Measurements from ENCODE around the gene UFC1.

The UFC1 gene

DNA sequence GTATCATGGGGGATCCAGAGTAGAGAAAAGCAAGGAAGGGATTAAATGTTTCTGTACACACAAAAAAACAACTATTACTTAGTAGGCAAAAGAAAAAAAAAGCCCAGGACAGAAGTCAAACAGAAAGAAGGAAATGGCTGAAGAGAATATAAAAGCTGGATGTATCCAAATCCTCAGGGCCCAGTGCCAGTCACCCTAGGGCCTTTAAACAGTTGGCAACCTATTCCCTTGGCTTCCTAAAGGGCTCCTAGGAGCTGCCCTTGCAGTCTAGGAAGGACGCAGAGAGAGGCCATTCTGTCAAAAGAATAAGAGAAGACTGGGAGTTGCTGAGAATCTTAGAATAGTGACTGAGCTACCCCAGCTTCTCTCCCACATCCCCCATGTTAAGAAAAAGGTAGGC is 18.6 kb downstream of the UFC1 start:
- no peak for DNase-seq

DNA sequence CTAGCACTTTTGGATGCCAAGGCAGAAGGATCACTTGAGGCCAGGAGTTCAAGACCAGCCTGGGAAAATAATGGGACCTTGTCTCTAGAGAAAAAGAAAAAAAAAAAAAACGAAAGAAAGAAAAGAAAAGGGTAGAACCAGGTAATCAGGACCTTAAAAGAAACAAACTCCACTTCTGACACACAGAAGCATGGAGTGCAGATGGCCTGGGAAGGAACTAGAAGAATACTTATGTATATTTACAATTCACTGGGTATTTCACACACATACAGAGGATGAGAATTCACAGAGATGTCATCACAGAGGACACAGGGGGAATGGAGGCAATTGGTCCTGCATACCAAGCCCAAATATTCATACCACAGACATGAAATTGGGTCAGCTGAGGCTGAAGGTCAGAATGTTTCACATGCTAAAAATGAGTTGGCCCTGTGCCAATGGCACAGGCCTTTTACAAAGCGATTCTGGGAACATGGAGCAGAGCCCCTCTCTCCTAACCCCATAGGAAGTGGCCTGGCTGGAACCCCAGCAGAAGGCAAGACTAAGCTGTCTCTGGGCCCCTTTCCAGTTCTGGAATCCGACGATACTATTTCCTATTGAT is 19.1 kb downstream of the UFC1 start:
- no peak for DNase-seq

DNA sequence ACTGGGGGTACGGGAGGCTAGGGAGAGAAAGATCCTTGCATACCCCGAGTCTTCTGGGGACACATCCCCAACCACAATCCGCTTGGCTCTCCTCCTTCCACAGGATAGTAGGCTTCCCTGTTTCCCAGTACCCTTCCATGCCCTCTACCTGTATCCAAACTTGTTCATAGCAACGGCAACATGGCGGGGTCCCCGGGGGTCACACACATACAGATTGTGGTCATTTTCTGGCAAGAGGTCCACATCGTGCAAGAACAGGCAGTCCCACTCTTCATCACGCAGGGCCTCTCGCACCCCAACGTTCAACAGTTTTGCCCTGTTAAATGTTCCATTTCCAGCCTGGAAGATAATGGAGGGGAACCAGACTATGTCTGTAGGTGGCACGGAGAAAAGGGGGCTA is 19.9 kb downstream of the UFC1 start:
- no peak for DNase-seq

DNA sequence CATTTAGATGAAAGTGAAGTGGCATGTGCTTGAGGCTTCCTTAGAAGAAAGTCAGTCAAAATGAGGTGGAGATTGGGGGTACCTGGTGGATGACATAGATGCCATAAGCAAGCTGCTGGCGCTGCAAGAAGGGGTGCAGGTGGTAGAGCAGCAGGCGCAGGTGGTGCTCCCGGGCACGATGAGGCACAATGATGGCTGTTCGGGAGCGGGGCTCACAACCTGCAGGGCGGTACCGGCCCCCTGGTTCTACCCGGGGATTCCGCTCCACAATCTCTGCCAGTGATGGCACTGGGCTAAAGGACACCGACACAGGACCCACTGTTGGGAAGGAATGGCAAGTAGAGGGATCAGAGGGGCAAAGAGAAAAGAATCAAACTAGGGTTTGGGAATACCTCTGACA is 21.1 kb downstream of the UFC1 start:
- no peak for DNase-seq

DNA sequence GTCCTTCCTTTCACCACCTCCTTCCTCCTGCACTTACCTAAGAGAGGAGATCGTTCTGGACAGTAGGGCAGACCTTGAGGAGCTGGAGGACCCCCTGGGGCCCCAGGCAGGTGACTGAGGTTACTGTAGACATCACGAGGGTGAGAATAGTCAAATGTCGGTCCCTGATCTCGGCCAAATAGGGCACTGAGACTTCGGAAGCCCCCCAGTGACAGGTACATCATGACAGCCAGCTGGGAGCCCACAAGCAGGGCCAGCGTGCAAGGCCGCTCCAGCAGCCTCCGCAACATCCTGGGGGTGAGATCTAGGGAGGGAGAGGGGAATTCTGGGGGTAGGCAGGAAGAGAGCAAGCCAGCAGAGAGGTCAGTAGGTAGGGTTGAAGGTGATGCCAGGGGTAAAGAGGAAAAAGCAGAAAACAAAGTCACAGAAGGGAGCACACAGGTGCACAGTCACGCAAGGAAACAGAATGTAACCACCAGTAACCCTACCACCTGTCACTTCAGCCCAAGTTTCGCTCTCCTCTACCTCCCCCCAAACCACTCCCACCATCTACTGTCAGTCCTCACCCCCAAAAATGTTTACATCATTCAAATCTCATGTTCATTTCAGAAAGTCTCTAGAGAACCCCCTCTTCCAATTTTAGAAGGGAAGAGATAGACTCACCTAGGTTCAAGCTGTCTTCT is 22.1 kb downstream of the UFC1 start:
- no peak for DNase-seq

DNA sequence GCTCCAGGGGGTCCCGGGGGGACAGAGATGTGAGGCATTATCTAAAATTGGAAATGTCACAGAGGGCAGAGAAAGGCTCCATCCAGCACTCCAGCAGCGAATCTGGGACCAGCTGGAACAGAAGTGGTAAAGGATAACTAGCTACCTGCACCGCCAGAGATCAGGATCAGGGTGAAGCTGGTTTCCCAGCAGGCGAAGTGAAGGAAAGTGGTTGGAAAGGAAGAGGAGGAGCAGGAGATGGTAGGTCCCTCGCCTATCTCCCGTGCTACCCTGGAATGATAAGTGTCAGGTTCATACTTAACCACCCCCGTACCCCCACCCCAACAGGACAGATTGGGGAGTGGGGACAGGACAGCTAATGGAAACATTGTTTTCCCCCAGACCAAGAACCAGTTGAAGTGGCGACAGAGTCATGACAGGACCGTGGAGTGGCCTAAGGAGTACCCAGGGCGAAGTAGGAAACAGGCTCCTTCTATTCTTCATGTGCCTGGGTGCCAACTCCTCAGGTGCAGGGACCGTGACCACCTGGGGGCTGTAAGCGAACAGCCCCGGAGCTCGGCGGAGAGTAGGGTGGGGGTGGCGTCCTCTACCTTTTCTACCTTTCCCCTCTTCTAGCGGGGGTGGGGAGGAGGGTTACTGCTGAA is 22.8 kb downstream of the UFC1 start:
- no peak for DNase-seq

DNA sequence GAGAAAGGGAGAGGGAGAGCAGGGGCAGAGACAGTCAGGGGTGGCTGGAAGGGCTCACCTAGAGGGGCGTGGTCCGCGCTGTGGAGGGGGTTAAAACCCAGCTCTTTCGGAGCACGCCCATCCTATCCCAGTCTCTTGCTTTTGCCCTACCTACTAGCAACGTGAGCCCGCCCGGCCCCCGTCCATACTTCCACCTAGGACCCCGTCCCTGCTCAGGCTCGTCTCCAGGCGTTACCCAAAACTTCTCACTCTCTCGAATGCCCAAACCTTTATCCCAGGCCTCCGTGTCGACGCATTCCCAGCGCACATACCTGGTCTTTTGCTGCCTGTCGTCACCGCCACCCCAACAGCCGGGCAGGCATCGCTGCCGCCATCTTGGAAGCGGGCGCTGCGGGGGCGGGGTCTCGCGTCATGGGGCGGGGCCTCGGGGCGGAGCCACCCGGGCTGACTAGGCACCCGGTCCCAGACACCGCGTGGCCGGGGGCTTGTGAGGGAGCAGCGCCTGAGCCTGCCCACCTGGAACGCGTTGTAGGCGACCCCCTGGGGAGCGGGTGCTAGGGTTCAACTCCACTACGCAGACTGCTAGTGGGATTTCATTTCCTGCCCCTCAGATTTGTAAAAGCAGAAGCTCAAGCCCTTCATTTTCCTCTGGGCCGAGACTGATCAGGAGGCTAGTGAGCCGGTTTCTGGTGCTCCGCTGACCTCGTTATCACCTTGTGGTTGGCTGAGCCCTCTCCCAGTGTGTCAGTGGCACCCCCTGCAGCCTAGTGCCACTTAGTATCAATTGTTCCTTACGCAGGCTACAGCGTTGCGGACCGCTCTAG is 23.5 kb downstream of the UFC1 start, which contains the start of gene B4GALT3:
Gene B4GALT3 (minus strand): TSS at position 396 of the 824 bp plus-strand sequence. CDS start 1,447 bp downstream, outside the sequence.
- DNase-seq = peak; percentile 84

DNA sequence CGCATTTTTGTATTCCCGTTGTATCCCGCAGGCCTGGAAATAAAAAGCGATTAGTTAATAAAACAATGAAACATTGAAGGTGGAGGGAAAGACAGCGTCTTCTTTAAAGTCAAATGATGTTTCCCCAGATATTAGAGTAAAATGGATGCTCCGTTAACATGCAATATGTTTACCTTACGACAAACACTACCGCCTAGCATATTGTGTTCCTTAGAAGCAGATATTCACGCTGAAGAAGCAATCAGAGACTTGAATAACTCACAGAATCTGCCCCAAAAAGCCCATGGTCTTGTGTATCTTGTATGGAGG is 24.1 kb downstream of the UFC1 start:
- no peak for DNase-seq

DNA sequence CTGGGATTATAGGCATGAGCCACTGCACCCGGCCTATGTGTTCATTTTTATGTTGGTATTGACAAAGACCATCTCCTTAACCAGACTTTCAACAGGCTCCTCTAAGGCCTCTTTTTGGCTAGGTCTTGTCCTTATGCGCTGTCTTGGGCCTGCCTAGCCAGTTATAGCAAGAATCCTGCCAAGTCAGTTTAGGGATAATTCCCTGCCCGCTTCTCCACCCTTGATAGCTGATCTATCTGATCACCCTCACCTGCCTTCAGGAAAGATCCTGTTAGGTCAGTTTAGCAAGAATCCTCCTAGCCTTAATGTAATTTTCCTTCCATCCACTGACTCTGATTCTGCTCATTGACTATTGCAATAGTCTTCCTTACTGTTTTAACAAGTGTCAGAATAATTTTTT is 25.9 kb downstream of the UFC1 start:
- DNase-seq = no peak

DNA sequence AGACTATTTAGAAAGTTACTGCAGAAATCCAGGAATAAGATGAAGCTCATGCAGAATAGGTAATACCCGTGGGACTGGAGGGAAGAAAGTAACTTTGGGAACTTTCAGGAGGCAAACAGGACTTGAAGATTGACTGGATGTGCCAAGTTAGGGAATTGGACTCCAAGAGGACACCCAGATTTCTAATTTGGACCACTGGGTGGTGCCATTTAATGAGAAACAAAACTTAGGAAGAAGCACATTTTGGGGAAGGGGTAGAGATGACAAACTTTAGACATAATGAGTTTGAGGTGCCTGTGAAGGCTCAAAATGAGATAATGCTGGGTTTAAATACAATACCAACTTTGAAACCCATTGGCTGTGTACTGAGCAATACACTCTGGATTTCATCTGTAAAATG is 26.9 kb downstream of the UFC1 start:
- no peak for DNase-seq

DNA sequence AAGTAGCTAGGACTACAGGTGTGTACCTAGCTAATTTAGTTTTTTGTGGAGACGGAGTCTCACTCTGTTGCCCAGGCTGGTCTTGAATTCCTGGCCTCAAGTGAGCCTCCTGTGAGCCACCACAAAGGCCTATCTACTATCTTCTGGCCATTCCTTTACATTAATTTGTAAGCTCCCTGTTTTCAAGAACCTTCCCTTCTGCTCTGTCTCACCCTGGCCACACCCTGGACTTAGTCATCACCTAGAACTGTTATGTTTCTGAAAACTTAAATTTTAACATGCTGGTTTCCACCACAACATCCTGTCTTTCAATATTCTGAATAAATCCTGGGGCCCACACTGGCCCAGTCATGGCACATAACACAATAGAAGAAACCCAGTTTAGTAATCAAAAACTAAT is 28.4 kb downstream of the UFC1 start:
- no peak for DNase-seq

DNA sequence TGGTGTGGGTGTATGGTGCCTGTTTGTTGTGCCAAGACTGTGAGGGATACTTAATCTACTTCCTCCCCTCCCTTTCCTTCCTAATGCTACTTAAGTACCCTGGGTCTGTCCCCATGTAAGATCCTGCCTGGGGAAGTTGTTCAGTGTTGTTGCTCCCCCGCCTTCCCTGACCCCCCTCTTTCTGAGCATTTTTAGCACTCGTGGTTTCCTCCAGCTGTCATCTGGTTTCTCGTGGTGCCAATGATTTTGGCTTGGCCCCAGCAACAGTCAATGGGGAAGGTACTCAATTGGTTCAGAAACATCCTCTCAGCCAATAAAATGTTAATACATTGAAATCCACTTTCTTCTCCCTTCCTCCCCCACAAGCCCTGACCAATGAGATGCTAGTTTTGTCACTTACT is 31.5 kb downstream of the UFC1 start:
- DNase-seq = no peak

DNA sequence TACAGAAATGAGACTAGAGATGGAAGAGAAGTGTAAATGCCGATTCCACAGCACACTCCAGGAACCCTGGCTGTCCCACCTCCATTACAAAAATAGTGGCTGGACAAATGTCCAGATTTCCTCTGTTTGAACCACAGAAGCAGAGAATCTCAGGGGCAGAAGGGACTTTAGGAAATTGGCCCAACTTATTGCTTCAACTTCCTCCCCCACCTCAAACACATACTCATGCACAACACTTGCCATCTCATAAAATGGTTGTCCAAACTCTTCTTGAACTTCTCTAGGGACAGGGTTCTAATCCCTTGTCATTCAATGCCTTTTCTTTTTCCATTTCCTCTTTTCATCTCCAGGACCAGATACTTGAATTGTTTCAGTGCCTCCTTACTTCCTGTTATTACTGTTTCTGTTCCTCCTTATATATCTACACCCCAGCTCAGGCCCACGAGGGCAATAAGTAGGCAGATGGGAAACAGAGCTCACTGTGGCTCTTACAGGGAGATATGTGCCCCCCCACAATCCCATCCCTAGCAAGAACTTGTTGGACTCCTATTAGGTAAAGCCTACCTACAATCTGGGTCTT is 32.0 kb downstream of the UFC1 start:
- DNase-seq = no peak

DNA sequence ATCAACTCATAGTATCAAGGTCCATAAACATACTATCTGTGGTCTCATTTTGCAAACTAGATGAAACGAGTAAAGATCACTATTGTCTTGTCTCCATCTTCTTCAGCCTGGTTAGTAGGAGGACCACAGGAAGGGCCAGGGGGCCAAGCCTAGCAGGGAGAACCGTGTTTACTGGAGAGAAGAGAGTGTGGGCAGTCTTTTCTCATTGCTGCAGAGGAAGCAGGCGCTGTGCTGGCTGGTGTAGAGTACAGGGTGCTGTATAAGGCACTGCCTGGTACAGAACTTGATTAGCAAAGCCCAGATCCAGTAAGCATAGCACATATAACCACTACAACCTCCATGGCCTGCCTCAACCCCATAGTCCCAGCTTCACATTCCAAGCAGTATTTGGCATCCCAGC is 33.5 kb downstream of the UFC1 start:
- no peak for DNase-seq

DNA sequence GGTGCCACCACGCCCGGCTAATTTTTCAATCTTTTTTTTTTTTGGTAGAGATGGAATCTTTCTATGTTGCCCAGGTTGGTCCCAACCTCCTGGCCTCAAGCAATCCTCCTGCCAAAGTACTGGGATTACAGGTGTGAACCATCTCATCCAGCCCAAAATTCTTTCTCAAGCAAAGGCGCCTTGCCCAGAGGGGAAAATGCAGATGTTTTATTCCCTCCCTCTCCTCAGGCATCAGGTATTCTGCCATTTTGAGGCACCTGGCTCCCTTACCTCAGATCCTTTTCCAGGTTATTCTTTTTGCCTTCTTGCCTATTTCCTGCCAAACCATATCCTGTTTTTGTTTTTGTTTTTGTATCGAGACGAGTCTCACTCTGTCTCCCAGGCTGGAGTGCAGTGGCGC is 34.6 kb downstream of the UFC1 start:
- no peak for DNase-seq

DNA sequence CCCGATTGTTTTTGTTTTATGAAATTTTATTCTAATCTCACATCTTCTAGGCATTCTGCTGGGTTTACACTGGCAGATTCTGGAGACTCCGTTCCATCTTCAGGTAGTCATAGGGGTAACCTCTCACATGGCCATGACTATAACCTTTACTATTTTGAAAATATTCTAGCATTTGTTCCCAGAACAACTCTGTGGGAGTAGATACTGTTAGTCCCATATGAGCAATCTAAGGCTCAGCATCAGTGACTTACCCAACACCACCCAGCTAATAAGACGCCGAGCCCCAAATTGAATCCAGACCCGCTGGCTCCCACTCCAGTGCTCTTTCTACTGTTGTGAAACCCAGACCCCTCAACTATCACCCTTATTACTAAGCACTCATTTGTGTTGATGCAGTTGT is 35.3 kb downstream of the UFC1 start:
- no peak for DNase-seq

DNA sequence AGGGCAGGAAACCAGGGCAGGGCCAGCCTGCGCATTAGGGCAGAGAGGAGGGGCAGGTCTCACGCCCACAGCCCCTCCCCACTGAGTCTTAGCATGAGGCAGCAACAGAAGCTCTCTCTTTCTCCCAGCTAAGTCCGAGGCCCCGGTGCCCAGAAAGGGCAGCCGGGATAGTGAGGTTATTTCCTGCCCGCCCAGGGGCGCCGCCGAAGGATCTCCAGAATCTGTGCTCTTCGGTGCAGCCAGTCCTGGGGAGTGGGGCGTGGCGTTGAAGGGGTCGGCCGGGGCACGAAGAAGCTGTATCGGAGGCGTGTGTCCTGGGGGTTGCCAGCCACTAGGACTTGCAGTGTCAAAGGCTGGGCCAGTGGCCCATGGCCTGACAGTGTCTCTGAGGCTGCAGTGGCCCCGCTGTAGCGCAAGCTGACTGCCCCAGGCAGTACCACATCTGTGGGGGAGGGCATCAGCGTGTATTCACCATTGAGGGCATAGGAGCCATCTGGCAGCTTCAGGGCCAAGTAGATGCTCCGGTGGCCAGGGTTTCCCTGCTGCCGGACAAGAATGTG is 37.3 kb downstream of the UFC1 start:
- no peak for DNase-seq

DNA sequence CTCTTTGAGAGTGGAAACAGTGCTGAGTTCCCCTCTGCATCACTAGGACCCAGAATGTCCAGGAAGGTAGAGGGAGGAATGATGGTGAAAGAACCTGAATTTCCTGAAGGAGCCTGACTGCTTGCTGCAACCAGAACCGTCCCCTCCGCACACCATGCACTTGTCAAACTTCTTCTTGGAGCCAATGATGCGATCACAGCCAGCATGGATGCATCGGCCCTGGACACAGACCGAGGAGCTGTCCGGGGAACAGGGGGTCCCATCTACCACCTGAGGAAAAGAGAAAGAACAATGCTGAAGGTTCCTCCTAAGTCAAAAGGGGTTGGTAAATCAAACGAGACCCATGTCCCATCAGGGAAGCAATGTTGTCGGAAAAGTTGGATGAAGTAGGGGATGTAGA is 38.2 kb downstream of the UFC1 start:
- DNase-seq = no peak

DNA sequence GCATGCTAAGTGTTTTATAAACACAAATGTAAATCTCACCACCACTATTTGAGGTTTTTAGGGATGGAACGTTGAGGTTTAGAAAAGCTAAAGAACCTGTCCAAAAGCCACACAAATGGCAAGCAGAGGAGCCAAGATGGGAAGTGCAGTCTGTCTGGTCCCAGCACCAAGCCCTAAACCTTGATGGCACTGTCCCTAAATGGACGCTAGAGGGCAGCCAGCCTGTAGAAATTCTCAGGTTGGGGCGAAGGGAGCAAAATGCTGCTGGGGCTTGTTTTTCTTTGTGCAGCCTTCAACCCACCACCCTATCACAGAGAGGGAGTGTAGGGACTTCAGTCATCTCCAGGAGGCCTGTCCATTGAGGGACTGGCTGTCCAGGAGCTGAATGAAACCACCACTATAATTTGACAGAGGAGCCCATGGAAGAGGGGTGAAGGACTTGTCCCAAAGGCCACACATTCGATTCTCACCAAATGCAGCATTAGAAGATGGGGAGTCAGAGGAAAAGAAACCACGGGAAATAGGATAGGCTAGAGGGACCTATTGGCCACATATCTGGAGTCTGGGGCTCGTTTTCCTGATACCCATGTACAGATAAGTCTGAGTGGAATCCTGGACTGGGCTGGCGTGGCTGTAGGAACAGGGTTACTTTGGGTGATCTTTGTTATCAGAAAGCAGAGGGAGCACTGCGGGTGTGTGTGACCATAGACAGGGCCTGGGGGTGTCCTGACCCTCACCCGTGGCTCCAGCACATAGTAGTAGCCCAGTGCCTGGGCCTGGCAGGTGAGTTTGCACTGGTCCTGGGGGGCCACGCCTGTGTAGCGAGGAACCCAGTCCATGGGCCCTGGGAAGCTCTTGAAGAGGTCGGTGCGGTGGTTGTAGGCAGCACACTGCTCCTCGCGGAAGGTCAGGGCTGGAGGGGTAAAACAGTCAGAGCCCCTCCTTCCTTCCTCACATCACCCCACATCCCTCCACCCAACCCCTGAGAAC is 39.0 kb downstream of the UFC1 start:
- DNase-seq = no peak

DNA sequence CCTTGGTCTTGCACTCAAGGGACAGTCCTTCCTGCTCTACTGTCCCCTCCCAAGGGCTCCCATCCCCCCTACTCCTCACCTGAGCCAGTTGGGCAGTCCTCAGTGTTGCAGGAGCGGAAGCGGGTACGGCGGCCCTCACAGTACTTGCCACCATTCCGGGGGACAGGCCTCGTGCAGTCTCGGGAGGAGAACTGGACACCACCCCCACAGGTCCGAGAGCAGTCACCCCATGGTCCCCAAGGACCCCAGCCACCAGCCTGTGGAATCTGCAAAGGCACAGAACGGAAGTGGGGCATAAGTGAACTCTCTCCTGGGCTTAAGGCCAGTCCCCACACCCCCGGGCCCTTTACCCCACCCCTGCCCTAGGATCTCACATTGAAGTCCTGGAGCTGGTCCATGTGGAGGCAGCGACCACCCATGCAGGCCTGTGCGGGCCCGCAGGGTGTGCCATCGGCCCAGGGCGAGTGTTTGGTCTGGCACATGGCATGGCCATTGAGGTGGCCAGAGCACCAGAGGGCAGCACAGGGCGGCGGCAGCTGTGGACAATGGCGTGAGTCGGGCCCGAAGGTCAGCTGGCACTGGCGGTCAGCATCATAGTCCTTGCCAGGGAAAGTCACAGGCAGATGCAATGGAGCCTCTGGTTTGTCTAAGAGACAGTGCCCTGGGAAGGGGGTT is 39.9 kb downstream of the UFC1 start:
- no peak for DNase-seq

DNA sequence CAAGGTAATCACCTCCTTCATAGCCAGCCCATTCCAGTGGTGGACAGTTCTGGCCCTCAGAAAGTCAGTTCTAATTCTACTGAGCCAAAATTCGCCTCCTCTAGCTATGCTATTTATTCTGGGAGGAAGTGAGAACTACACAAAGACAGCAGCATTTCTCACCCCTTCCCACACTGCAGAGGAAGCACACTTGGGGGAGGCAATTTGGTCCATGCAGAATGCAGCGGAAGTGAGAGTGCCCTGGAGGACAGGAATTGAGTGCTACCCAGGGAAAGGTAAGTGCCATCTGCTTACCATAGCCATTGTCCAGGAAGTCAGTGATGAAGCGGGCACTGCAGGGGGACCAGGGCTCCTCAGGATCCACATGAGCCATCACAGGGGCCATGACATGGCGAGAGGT is 41.4 kb downstream of the UFC1 start:
- no peak for DNase-seq
